ENCODE measurements around the gene CPNE2.
"Not testable (repeated sequence)": the region's sequence is repeated elsewhere in the genome, so short reads cannot be mapped to it uniquely, and the experiment has no call there.

CPNE2 gene

GRCh38 chr16:57070424-57070823, 22.0 kb upstream of the CPNE2 start:
- no peaks in the 10 kb centered on the region for H3K9me3 ChIP-seq (ENCODE audit: insufficient read depth, low read length, severe bottlenecking)
- no peak overlapping the region for H3K4me2 ChIP-seq (ENCODE audit: insufficient read depth, low read length)
- no peak overlapping the region for H3K9ac ChIP-seq (ENCODE audit: low read depth, low read length)
- no peak overlapping the region for H3K4me3 ChIP-seq (ENCODE audit: low read depth in 1 of 2, low read length in 2 of 2)
- no peak for DNase-seq
- no peaks in the 10 kb centered on the region for H3K4me1 ChIP-seq (ENCODE audit: insufficient read depth, low read length)
- no peak overlapping the region for H2AFZ ChIP-seq (ENCODE audit: low read depth, low read length)
- no peak overlapping the region for H3K27ac ChIP-seq (ENCODE audit: low read length)
- no peak for TF ChIP-seq EZH2 (IDR thresholded peaks at IDR 0.05; ENCODE audit: borderline replicate concordance, low read depth, low read length, severe bottlenecking)
- TF ChIP-seq CTCF (IDR thresholded peaks at IDR 0.05; ENCODE audit: borderline replicate concordance, extremely low read depth, low read length, poor library complexity, severe bottlenecking), result no peak
- no peaks in the 10 kb centered on the region for H4K20me1 ChIP-seq (ENCODE audit: insufficient read depth, low read length)
- no peaks in the 10 kb centered on the region for H3K27me3 ChIP-seq (ENCODE audit: insufficient read depth, low read length, poor library complexity)
- no peaks in the 10 kb centered on the region for H3K36me3 ChIP-seq (ENCODE audit: insufficient read depth, low read length)
- ATAC-seq (ENCODE audit: insufficient read depth, low read depth), result no peak
- H3K79me2 ChIP-seq (ENCODE audit: insufficient read depth, low read length), result no peaks in the 10 kb centered on the region

GRCh38 chr16:57071081-57071732, 21.2 kb upstream of the CPNE2 start:
- not testable (repeated sequence) for H4K20me1 ChIP-seq (ENCODE audit: insufficient read depth, low read length); H3K79me2 ChIP-seq (ENCODE audit: insufficient read depth, low read length); H3K4me2 ChIP-seq (ENCODE audit: insufficient read depth, low read length); H3K4me1 ChIP-seq (ENCODE audit: insufficient read depth, low read length); H3K27me3 ChIP-seq (ENCODE audit: insufficient read depth, low read length, poor library complexity); H3K9ac ChIP-seq (ENCODE audit: low read depth, low read length); H3K27ac ChIP-seq (ENCODE audit: low read length); DNase-seq; ATAC-seq (ENCODE audit: insufficient read depth, low read depth); H3K4me3 ChIP-seq (ENCODE audit: low read depth in 1 of 2, low read length in 2 of 2); H2AFZ ChIP-seq (ENCODE audit: low read depth, low read length); H3K36me3 ChIP-seq (ENCODE audit: insufficient read depth, low read length); H3K9me3 ChIP-seq (ENCODE audit: insufficient read depth, low read length, severe bottlenecking)

GRCh38 chr16:57071831-57072582, 20.4 kb upstream of the CPNE2 start:
- Histone ChIP-seq H3K36me3 (ENCODE audit: insufficient read depth, low read length) (no peaks in the 10 kb centered on the region), H3K9ac (ENCODE audit: low read depth, low read length) (no peak overlapping the region), H3K4me1 (ENCODE audit: insufficient read depth, low read length) (no peaks in the 10 kb centered on the region), H3K9me3 (ENCODE audit: insufficient read depth, low read length, severe bottlenecking) (no peaks in the 10 kb centered on the region), H3K27me3 (ENCODE audit: insufficient read depth, low read length, poor library complexity) (no peaks in the 10 kb centered on the region), H3K79me2 (ENCODE audit: insufficient read depth, low read length) (no peaks in the 10 kb centered on the region), H3K27ac (ENCODE audit: low read length) (no peak overlapping the region), H3K4me3 (ENCODE audit: low read depth in 1 of 2, low read length in 2 of 2) (no peak overlapping the region), H2AFZ (ENCODE audit: low read depth, low read length) (no peak overlapping the region), H3K4me2 (ENCODE audit: insufficient read depth, low read length) (no peak overlapping the region), H4K20me1 (ENCODE audit: insufficient read depth, low read length) (no peaks in the 10 kb centered on the region)
- TF ChIP-seq CTCF (IDR thresholded peaks at IDR 0.05; ENCODE audit: borderline replicate concordance, extremely low read depth, low read length, poor library complexity, severe bottlenecking), result no peak
- no peak for TF ChIP-seq EZH2 (IDR thresholded peaks at IDR 0.05; ENCODE audit: borderline replicate concordance, low read depth, low read length, severe bottlenecking)
- ATAC-seq (ENCODE audit: insufficient read depth, low read depth), result no peak
- DNase-seq, result no peak

GRCh38 chr16:57072616-57073275, 19.6 kb upstream of the CPNE2 start:
- no peak for ATAC-seq (ENCODE audit: insufficient read depth, low read depth)
- no peaks in the 10 kb centered on the region for H3K36me3 ChIP-seq (ENCODE audit: insufficient read depth, low read length)

More at GRCh38 chr16:57072616-57073275, 19.6 kb upstream of the CPNE2 start:
- Histone ChIP-seq H3K4me3 (ENCODE audit: low read depth in 1 of 2, low read length in 2 of 2) (no peak overlapping the region), H3K4me2 (ENCODE audit: insufficient read depth, low read length) (no peak overlapping the region), H3K79me2 (ENCODE audit: insufficient read depth, low read length) (no peaks in the 10 kb centered on the region), H3K27me3 (ENCODE audit: insufficient read depth, low read length, poor library complexity) (no peaks in the 10 kb centered on the region), H3K4me1 (ENCODE audit: insufficient read depth, low read length) (no peaks in the 10 kb centered on the region), H3K27ac (ENCODE audit: low read length) (no peak overlapping the region), H3K9me3 (ENCODE audit: insufficient read depth, low read length, severe bottlenecking) (no peaks in the 10 kb centered on the region), H2AFZ (ENCODE audit: low read depth, low read length) (no peak overlapping the region), H3K9ac (ENCODE audit: low read depth, low read length) (no peak overlapping the region), H4K20me1 (ENCODE audit: insufficient read depth, low read length) (no peaks in the 10 kb centered on the region)
- no peak for TF ChIP-seq EZH2 (IDR thresholded peaks at IDR 0.05; ENCODE audit: borderline replicate concordance, low read depth, low read length, severe bottlenecking)
- TF ChIP-seq CTCF (IDR thresholded peaks at IDR 0.05; ENCODE audit: borderline replicate concordance, extremely low read depth, low read length, poor library complexity, severe bottlenecking), result no peak
- DNase-seq, result no peak

Data from DND-41 (cell line).